SK-N-SH treated with all-trans-retinoic acid at 6 μM for 48 hours (cell line): ENCODE results near the gene DACT3.

Experiments
- ARNTL ChIP-seq: fragments of 450-650 bp; formaldehyde crosslinking; IDR thresholded peaks from 2 replicates; pipeline ENCODE4 v1.5.0; 2020; ENCODE audit warnings: low read depth, mild to moderate bottlenecking, moderate library complexity, borderline replicate concordance
- BACH2 ChIP-seq: fragments of 250-450 bp; sonication (Bioruptor Pico); IDR thresholded peaks from 2 replicates; pipeline ENCODE4 v1.9.0; 2021; ENCODE audit warnings: mild to moderate bottlenecking, borderline replicate concordance
- CSDC2 ChIP-seq: fragments of 250-450 bp; sonication (Bioruptor Pico); IDR thresholded peaks from 2 replicates; pipeline ENCODE4 v1.5.0; 2020; ENCODE audit warnings: mild to moderate bottlenecking, moderate library complexity
- PATZ1 ChIP-seq: fragments of 250-450 bp; sonication (Bioruptor Pico); IDR thresholded peaks from 2 replicates; pipeline ENCODE4 v1.8.0; 2020; ENCODE audit warnings: mild to moderate bottlenecking, moderate library complexity, borderline replicate concordance
- RARB ChIP-seq: fragments of 250-450 bp; sonication (Bioruptor Pico); IDR thresholded peaks from 2 replicates; pipeline ENCODE4 v1.8.0; 2021; ENCODE audit warnings: mild to moderate bottlenecking, moderate library complexity
- ZNF70 ChIP-seq: fragments of 450-650 bp; formaldehyde crosslinking; IDR thresholded peaks from 2 replicates; pipeline ENCODE4 v1.5.0; 2020; ENCODE audit warnings: mild to moderate bottlenecking, moderate library complexity
- ZNF8 ChIP-seq: fragments of 450-650 bp; formaldehyde crosslinking; IDR thresholded peaks from 2 replicates; pipeline ENCODE4 v1.5.0; 2020; ENCODE audit warnings: mild to moderate bottlenecking, moderate library complexity
- TF ChIP-seq, protein P1 (sequence below): fragments of 250-450 bp; sonication (Bioruptor Pico); IDR thresholded peaks from 2 replicates; pipeline ENCODE4 v1.5.1; 2020; ENCODE audit warnings: low read depth, mild to moderate bottlenecking, moderate library complexity
- TF ChIP-seq, protein P2 (sequence below): fragments of 250-450 bp; sonication (Bioruptor Pico); IDR thresholded peaks from 2 replicates; pipeline ENCODE4 v1.5.1; 2021; ENCODE audit warnings: mild to moderate bottlenecking, moderate library complexity

GRCh38 chr19:46637224-46637623 is 23.8 kb downstream of the DACT3 start:
- TF ChIP-seq ZNF70 (CRISPR knock-in tag), result no peak
- no peak for TF ChIP-seq ARNTL (CRISPR knock-in tag)
- no peak for TF ChIP-seq BACH2 (CRISPR knock-in tag)
- TF ChIP-seq RARB (CRISPR knock-in tag), result no peak
- TF ChIP-seq PATZ1 (CRISPR knock-in tag), result no peak
- TF ChIP-seq, protein P1, sequence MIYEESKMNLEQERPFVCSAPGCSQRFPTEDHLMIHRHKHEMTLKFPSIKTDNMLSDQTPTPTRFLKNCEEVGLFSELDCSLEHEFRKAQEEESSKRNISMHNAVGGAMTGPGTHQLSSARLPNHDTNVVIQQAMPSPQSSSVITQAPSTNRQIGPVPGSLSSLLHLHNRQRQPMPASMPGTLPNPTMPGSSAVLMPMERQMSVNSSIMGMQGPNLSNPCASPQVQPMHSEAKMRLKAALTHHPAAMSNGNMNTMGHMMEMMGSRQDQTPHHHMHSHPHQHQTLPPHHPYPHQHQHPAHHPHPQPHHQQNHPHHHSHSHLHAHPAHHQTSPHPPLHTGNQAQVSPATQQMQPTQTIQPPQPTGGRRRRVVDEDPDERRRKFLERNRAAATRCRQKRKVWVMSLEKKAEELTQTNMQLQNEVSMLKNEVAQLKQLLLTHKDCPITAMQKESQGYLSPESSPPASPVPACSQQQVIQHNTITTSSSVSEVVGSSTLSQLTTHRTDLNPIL (CRISPR knock-in tag), result no peak
- TF ChIP-seq, protein P2, sequence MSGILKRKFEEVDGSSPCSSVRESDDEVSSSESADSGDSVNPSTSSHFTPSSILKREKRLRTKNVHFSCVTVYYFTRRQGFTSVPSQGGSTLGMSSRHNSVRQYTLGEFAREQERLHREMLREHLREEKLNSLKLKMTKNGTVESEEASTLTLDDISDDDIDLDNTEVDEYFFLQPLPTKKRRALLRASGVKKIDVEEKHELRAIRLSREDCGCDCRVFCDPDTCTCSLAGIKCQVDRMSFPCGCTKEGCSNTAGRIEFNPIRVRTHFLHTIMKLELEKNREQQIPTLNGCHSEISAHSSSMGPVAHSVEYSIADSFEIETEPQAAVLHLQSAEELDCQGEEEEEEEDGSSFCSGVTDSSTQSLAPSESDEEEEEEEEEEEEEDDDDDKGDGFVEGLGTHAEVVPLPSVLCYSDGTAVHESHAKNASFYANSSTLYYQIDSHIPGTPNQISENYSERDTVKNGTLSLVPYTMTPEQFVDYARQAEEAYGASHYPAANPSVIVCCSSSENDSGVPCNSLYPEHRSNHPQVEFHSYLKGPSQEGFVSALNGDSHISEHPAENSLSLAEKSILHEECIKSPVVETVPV (CRISPR knock-in tag), result no peak
- TF ChIP-seq ZNF8 (CRISPR knock-in tag), result no peak
- TF ChIP-seq CSDC2 (CRISPR knock-in tag), result no peak
